ENCODE measurements around the gene GABARAPL2. TPM values are rescaled to one million over a fixed set of nuclear protein-coding genes. Genes with fewer than 3 reads are reported as not detected.

The GABARAPL2 gene, protein sequence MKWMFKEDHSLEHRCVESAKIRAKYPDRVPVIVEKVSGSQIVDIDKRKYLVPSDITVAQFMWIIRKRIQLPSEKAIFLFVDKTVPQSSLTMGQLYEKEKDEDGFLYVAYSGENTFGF
- total RNA-seq: 51.1 and 51.6 TPM in 2 replicates

DNA sequence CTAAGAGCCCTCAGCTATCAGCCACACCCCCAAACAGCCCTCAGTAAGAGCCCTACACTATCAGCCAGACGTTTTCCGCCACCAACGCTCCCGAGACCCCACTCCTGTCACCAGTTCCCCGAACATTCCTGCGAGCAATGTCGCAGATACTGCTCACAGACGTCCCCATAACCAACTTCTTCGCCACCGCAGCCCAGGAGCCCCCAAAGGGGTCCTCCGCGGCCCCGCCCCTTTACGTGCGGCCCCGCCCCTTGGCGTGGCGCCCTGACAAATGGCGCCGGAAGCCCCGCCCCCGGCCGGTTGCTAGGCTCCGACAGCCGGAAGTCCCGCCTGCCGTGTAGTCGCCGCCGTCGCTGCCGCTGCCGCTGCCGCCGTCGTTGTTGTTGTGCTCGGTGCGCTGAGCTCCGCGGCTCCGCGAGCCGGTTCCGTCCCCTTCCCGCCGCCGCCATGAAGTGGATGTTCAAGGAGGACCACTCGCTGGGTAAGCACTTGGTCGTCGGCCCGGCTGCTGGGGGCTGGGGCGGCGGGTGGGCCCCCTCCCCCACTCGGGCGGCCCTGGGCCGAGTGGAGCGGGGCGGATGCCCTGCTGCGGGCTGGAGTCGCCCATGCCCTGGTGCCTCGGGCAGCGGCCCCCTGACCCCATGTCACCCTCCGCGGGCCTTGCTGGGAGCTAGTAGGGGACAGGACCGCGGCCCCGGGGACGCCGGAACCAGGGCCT, at the start of gene GABARAPL2:
Gene GABARAPL2, plus strand, starts transcription at position 340 of the 718 bp plus-strand sequence. Its CDS starts 108 bp downstream, at position 448.

DNA sequence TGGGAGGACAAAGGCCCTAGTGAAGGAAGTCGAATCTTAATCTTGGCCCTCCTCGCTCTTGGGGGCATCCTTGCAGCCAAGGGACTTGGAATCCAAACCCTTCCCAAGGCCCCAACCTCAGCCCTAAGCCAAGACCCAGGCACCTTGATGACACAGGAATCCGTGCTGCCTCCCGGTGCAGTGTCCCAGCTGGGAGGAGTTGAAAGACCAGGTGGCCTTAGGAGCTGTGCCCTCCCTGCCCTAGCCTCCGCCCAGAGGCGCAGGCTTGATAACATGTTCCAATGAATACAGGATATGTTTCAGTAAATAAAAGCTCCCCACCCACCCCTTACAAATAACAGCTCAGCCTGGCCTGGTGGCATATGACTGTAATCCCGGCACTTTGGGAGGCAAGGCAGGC, 30.3 kb upstream of the GABARAPL2 start, which contains the start of gene CHST5:
Gene CHST5, minus strand, starts transcription at position 208 of the 400 bp plus-strand sequence. CDS start 5,724 bp downstream, outside the sequence.

DNA sequence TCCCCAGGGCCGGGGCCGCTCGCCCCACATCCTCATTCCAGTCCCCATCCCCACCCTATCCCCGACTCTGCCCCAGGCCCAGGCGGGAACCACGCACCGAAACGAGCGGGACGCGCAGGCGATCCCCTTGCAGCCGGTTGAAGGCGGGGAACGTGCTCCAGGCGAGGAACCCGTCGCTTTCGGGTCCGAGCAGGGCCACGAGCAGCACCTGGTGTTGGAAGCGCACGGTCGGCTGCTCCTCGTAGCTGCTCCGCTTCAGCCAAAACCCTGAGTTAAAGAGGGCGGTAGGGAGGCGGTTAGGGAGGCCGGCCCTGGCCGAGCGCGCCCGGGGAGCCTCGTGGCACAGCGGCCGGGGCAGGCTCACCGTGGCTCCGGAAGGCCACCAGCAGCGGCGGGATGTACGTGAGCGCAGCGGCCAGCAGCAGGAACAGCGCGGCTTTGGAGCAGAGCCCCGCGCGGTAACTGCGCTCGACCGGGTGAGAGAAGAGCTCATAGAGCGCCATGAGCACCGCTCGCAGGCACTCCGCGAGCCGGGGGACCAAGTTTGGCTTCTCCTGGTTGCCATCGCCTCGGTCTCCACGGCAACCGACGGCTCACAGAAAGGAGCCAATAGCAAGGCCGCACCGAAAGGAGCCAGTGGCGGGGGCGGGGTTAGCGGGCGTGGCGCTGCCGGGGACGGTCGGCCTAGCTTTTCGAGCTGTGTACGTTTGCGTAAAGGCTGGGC, 10.3 kb upstream of the GABARAPL2 start, which contains the start of gene TMEM231:
Gene TMEM231, minus strand, starts transcription at position 546 of the 724 bp plus-strand sequence. Its CDS starts 43 bp downstream, at position 503.

DNA sequence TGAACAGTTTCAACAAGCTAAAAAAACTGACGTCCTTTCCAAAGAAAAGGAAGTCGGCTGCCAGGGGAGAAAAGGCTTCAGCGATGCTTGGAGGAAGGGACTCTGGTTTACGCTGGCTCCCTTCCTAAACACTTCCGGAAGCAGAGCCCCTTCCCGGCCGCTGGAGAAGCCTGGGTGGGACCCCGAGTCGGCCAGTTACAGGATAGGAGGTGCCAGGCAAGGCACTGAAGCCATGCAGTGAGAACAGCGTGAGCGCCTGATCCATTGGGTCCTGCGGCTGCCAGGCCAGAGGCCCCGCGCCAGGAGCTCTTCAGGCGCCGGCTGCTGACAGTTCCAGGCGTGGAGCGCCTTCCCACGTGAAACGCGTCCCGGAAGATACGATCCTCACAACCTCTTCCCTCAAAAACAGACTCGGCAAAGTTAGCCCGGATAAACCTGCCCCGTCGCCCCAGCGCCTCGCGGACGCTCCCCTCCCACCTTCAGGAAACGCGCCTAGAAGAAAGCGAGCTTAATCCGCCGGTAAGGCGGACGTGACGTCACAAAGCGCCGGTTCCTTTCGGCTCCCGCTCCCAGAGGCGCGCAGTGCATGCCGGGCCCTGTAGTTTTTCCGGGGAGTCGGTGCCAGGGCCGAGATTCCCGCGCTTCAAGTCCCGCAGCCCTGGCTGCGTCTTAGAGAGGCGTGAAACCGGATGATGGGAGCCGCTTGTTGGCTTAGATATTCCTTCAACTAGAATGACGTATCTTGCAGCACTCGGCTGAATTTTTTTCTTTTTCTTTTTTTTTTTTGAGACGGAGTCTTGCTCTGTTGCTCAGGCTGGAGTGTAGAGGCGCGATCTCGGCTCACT, 56.8 kb downstream of the GABARAPL2 start, which contains the start of gene ADAT1:
Gene ADAT1, minus strand, starts transcription at position 521 of the 845 bp plus-strand sequence. CDS start 2,482 bp downstream, outside the sequence.

Other genes starting within 250 kb of the GABARAPL2 start
- gene CFDP1, start 132.9 kb upstream of the GABARAPL2 start, total RNA-seq: 81.5 and 83.0 TPM in 2 replicates
- 19.8 and 44.7 TPM in 2 replicates for gene TMEM170A, start 101.7 kb upstream of the GABARAPL2 start, total RNA-seq
- 0.46 and 1.9 TPM in 2 replicates for gene CHST6, start 70.9 kb upstream of the GABARAPL2 start, total RNA-seq
- not detected in 2 replicates for gene CHST5, start 30.3 kb upstream of the GABARAPL2 start, total RNA-seq
- 9.9 and 19.2 TPM in 2 replicates for gene TMEM231, start 10.1 kb upstream of the GABARAPL2 start, total RNA-seq
- gene ADAT1, start 56.9 kb downstream of the GABARAPL2 start, total RNA-seq: 62.0 and 68.8 TPM in 2 replicates
- gene KARS1, start 81.3 kb downstream of the GABARAPL2 start, total RNA-seq: 188 and 193 TPM in 2 replicates
- gene TERF2IP, start 81.4 kb downstream of the GABARAPL2 start, total RNA-seq: 48.7 and 70.1 TPM in 2 replicates
- not detected in 2 replicates for gene CPHXL2, start 110.6 kb downstream of the GABARAPL2 start, total RNA-seq
- gene DUXB, start 135.1 kb downstream of the GABARAPL2 start, total RNA-seq: not detected in 2 replicates
- not detected in 2 replicates for gene CPHXL, start 160.1 kb downstream of the GABARAPL2 start, total RNA-seq

Measured in epithelial cell of umbilical artery (primary cell).